HepG2 (cell line): Measurements from ENCODE around the gene PCTP. TPM values are rescaled to one million over a fixed set of nuclear protein-coding genes. Genes with fewer than 3 reads are reported as not detected.

Source experiments
- ARNTL ChIP-seq: sonication (generic); formaldehyde crosslinking; IDR thresholded peaks from 2 replicates; pipeline ENCODE4 v1.4.0; 2020; ENCODE audit warnings: mild to moderate bottlenecking, missing genetic modification reagents
- ATM ChIP-seq: fragments of 450-650 bp; IDR thresholded peaks from 2 replicates; pipeline ENCODE4 v1.7.1; 2017; ENCODE audit warnings: mild to moderate bottlenecking, borderline replicate concordance
- BRD4 ChIP-seq: sonication (generic); formaldehyde crosslinking; IDR thresholded peaks from 2 replicates; pipeline ENCODE4 v1.4.0; 2020; ENCODE audit warnings: missing genetic modification reagents
- DR1 ChIP-seq: sonication (generic); formaldehyde crosslinking; IDR thresholded peaks from 2 replicates; pipeline ENCODE4 v1.8.0; 2021; ENCODE audit warnings: mild to moderate bottlenecking, missing genetic modification reagents, inconsistent platforms
- FOSL2 ChIP-seq: sonication (generic); formaldehyde crosslinking; IDR thresholded peaks from 2 replicates; pipeline ENCODE4 v1.4.0; 2020; ENCODE audit warnings: missing genetic modification reagents
- FOXA3 ChIP-seq: IDR thresholded peaks from 2 replicates; pipeline ENCODE4 v1.6.1; 2016; ENCODE audit warnings: missing genetic modification reagents, missing compliant biosample characterization
- HNF4G ChIP-seq, 2 experiments: sonication (generic) in 1 of 2; formaldehyde crosslinking in 1 of 2; IDR thresholded peaks; 2 replicates each; pipeline versions ENCODE4 v1.4.0 to v1.6.1; 2011 to 2020; ENCODE audit warnings: borderline replicate concordance in 2 of 2, low read depth in 2 of 2, mild to moderate bottlenecking in 2 of 2, low read length in 1 of 2, missing genetic modification reagents in 1 of 2, moderate library complexity in 1 of 2
- HNRNPUL1 ChIP-seq: fragments of 200-400 bp; formaldehyde crosslinking; IDR thresholded peaks from 2 replicates; pipeline ENCODE4 v1.6.1; 2017; ENCODE audit warnings: low read depth, mild to moderate bottlenecking, low read length, moderate library complexity
- JUND ChIP-seq: sonication (generic); formaldehyde crosslinking; IDR thresholded peaks from 2 replicates; pipeline ENCODE4 v1.8.0; 2022; ENCODE audit warnings: mild to moderate bottlenecking, missing genetic modification reagents
- KLF16 ChIP-seq, 2 experiments: sonication (generic) in 1 of 2; formaldehyde crosslinking in 1 of 2; IDR thresholded peaks; 2 replicates each; pipeline versions ENCODE4 v1.6.1 to v1.8.0; 2016 to 2023; ENCODE audit warnings: missing genetic modification reagents in 2 of 2, missing compliant biosample characterization in 1 of 2
- MEIS2 ChIP-seq: sonication (generic); formaldehyde crosslinking; IDR thresholded peaks from 2 replicates; pipeline ENCODE4 v1.9.0; 2021; ENCODE audit warnings: mild to moderate bottlenecking, missing genetic modification reagents
- MTA3 ChIP-seq: sonication (generic); formaldehyde crosslinking; IDR thresholded peaks from 2 replicates; pipeline ENCODE4 v1.4.0; 2020; ENCODE audit warnings: missing genetic modification reagents
- NCOR1 ChIP-seq: fragments of 200-600 bp; sonication (generic); IDR thresholded peaks from 2 replicates; pipeline ENCODE4 v1.7.0; 2017; ENCODE audit warnings: antibody characterized with exemption, low read length, borderline replicate concordance
- NFIC ChIP-seq: IDR thresholded peaks from 2 replicates; pipeline ENCODE4 v1.6.1; 2012; ENCODE audit warnings: mild to moderate bottlenecking, low read length, inconsistent platforms
- PAWR ChIP-seq: sonication (generic); formaldehyde crosslinking; IDR thresholded peaks from 2 replicates; pipeline ENCODE4 v1.4.0; 2020; ENCODE audit warnings: missing genetic modification reagents, mild to moderate bottlenecking, borderline replicate concordance
- TBL1XR1 ChIP-seq: fragments of 150-350 bp; IDR thresholded peaks from 2 replicates; pipeline ENCODE4 v1.6.1; 2014; ENCODE audit warnings: borderline replicate concordance, low read length; ENCODE audit not compliant: partially characterized antibody
- THYN1 ChIP-seq: sonication (generic); formaldehyde crosslinking; IDR thresholded peaks from 2 replicates; pipeline ENCODE4 v1.8.1; 2023; ENCODE audit warnings: low read depth, mild to moderate bottlenecking, moderate library complexity, missing genetic modification reagents, borderline replicate concordance
- ZNF121 ChIP-seq: sonication (generic); formaldehyde crosslinking; IDR thresholded peaks from 2 replicates; pipeline ENCODE4 v1.5.0; 2020; ENCODE audit warnings: mild to moderate bottlenecking, missing genetic modification reagents
- ZNF234 ChIP-seq: sonication (generic); formaldehyde crosslinking; conservative IDR thresholded peaks from 2 replicates; pipeline ENCODE4 v1.5.1; 2020; ENCODE audit warnings: mild to moderate bottlenecking, missing genetic modification reagents
- ZNF253 ChIP-seq: sonication (generic); formaldehyde crosslinking; IDR thresholded peaks from 2 replicates; pipeline ENCODE4 v1.8.0; 2022; ENCODE audit warnings: mild to moderate bottlenecking, missing genetic modification reagents, borderline replicate concordance
- ZNF260 ChIP-seq: sonication (generic); formaldehyde crosslinking; IDR thresholded peaks from 2 replicates; pipeline ENCODE4 v1.4.0; 2020; ENCODE audit warnings: missing genetic modification reagents, low read depth, mild to moderate bottlenecking, borderline replicate concordance
- ZNF543 ChIP-seq: sonication (generic); formaldehyde crosslinking; IDR thresholded peaks from 2 replicates; pipeline ENCODE4 v1.4.0; 2020; ENCODE audit warnings: mild to moderate bottlenecking, missing genetic modification reagents
- ZNF569 ChIP-seq: sonication (generic); formaldehyde crosslinking; IDR thresholded peaks from 2 replicates; pipeline ENCODE4 v1.5.0; 2020; ENCODE audit warnings: mild to moderate bottlenecking, missing genetic modification reagents, moderate library complexity, borderline replicate concordance
- ZNF607 ChIP-seq: sonication (generic); formaldehyde crosslinking; IDR thresholded peaks from 2 replicates; pipeline ENCODE4 v1.5.1; 2020; ENCODE audit warnings: missing genetic modification reagents, mild to moderate bottlenecking, borderline replicate concordance
- ZNF660 ChIP-seq: sonication (generic); formaldehyde crosslinking; IDR thresholded peaks from 2 replicates; pipeline ENCODE4 v1.5.1; 2020; ENCODE audit warnings: mild to moderate bottlenecking, low read depth, missing genetic modification reagents, borderline replicate concordance
- ZNF766 ChIP-seq: sonication (generic); formaldehyde crosslinking; IDR thresholded peaks from 2 replicates; pipeline ENCODE4 v1.5.0; 2020; ENCODE audit warnings: missing genetic modification reagents, borderline replicate concordance
- polyA plus RNA-seq, 8 experiments: library from polyadenylated mRNA; depleted of rRNA in 3 of 8; stranded (reverse) in 7 of 8; unstranded in 1 of 8; fragments of >200 nt; fragmentation: Illumina TruSeq in 4 of 8; extraction: Trizol in 4 of 8; gene quantifications; 2 replicates each; pipeline versions ENCODE4 v1.2.1 to v1.2.3, GENCODE V29; 2011 to 2016; ENCODE audit warnings: low read depth in 4 of 8, missing spikeins in 1 of 8, mixed read lengths in 1 of 8; ENCODE audit not compliant: insufficient read depth in 1 of 8
- total RNA-seq, 5 experiments: library from RNA; depleted of rRNA; stranded (reverse); fragments of >200 nt; fragmentation: Illumina TruSeq; extraction: Trizol; gene quantifications; 2 replicates each; pipeline ENCODE4 v1.2.3, GENCODE V29; 2016; ENCODE audit warnings: low read depth in 1 of 5
- TF ChIP-seq, protein P1 (sequence below): IDR thresholded peaks from 2 replicates; pipeline ENCODE4 v1.6.1; 2012; ENCODE audit warnings: low read depth, low read length, improper control_type of control experiment
- TF ChIP-seq, protein P2 (sequence below): sonication (generic); formaldehyde crosslinking; IDR thresholded peaks from 2 replicates; pipeline ENCODE4 v1.5.1; 2020; ENCODE audit warnings: missing genetic modification reagents, mild to moderate bottlenecking, borderline replicate concordance
- TF ChIP-seq, protein P3 (sequence below), 2 experiments: fragments of 450-650 bp in 1 of 2; sonication (generic) in 1 of 2; formaldehyde crosslinking; IDR thresholded peaks; 2 replicates each; pipeline versions ENCODE4 v1.5.0 to v1.8.0; 2020 to 2022; ENCODE audit warnings: mild to moderate bottlenecking in 1 of 2, missing genetic modification reagents in 1 of 2

The PCTP gene
- total and polyA plus RNA-seq, 2 of the 13 experiments (the other 11 are each of a cell fraction or from before 2014, with no cell fraction given) = 37.1 to 50.7 TPM

DNA sequence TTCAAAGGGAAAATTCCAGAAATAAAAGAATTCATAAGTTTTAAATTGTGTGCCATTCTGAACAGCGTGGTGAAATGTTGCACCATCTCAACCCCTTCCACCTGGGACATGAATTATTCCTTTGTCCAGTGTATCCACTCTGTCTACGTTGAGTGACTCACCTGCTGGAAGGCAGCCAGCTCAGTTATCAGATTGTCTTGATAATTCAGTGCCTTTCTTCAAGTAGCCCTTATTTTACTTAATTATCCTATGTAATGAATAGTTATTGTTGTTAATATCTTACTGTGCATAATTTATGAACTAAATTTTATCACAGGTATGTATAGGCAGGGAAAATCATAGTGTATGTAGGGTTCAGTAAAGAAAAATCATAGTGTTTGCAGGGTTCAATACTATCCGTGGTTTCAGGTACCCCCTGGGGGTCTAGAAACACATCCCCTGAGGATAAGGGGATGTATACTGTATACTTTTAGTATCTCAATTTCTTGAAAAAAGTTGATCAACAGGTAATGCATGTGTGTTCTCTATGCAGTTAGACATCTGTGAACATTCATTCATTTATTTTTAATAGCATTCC lies 7.7 kb upstream of the PCTP start (continued):
- TF ChIP-seq BRD4 (no peak), PAWR (no peak), ZNF260 (CRISPR knock-in tag) (no peak), MEIS2 (CRISPR knock-in tag) (no peak), NFIC (peak; percentile 74; the same call in 1 of the 2 replicates), ZNF543 (CRISPR knock-in tag) (no peak), ZNF569 (no peak), ATM (no peak), ZNF121 (CRISPR knock-in tag) (no peak), JUND (CRISPR knock-in tag) (peak; percentile 87), ARNTL (no peak), FOSL2 (CRISPR knock-in tag) (peak; percentile 99), HNRNPUL1 (no peak), ZNF607 (CRISPR knock-in tag) (no peak), DR1 (no peak), FOXA3 (CRISPR knock-in tag) (peak; percentile 30; the same call in 1 of the 2 replicates), ZNF253 (CRISPR knock-in tag) (no peak), TBL1XR1 (no peak), ZNF660 (no peak), NCOR1 (0 out of 2 replicates have a peak, but pooled peaks have one; percentile 15), KLF16 (CRISPR knock-in tag; IDR thresholded peaks at IDR 0.05) (no peak), THYN1 (CRISPR knock-in tag) (no peak), MTA3 (CRISPR knock-in tag) (no peak), ZNF766 (CRISPR knock-in tag) (no peak), HNF4G (IDR thresholded peaks at IDR 0.05; ENCODE audit: borderline replicate concordance, low read depth, low read length) (no peak), HNF4G (CRISPR knock-in tag; IDR thresholded peaks at IDR 0.05; ENCODE audit: borderline replicate concordance, low read depth) (no peak), ZNF234 (no peak)
- TF ChIP-seq, protein P1, sequence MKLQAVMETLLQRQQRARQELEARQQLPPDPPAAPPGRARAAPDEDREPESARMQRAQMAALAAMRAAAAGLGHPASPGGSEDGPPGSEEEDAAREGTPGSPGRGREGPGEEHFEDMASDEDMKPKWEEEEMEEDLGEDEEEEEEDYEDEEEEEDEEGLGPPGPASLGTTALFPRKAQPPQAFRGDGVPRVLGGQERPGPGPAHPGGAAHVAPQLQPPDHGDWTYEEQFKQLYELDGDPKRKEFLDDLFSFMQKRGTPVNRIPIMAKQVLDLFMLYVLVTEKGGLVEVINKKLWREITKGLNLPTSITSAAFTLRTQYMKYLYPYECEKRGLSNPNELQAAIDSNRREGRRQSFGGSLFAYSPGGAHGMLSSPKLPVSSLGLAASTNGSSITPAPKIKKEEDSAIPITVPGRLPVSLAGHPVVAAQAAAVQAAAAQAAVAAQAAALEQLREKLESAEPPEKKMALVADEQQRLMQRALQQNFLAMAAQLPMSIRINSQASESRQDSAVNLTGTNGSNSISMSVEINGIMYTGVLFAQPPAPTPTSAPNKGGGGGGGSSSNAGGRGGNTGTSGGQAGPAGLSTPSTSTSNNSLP = no peak
- TF ChIP-seq, protein P2, sequence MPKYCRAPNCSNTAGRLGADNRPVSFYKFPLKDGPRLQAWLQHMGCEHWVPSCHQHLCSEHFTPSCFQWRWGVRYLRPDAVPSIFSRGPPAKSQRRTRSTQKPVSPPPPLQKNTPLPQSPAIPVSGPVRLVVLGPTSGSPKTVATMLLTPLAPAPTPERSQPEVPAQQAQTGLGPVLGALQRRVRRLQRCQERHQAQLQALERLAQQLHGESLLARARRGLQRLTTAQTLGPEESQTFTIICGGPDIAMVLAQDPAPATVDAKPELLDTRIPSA = no peak
- TF ChIP-seq, protein P3, sequence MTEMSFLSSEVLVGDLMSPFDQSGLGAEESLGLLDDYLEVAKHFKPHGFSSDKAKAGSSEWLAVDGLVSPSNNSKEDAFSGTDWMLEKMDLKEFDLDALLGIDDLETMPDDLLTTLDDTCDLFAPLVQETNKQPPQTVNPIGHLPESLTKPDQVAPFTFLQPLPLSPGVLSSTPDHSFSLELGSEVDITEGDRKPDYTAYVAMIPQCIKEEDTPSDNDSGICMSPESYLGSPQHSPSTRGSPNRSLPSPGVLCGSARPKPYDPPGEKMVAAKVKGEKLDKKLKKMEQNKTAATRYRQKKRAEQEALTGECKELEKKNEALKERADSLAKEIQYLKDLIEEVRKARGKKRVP (CRISPR knock-in tag; IDR thresholded peaks at IDR 0.05) = peak in 1 of 2 experiments; percentile 93; a peak in 2 of 4 replicates
